T47D (cell line): Measurements from ENCODE around the gene ERO1B.

Experiments
- DNase-seq, 2 experiments: peaks; one replicate each; pipeline versions ENCODE4 v3.0.0 to v3.0.0-alpha.2; 2011 to 2012; ENCODE audit warnings: low read depth in 1 of 2, low spot score in 1 of 2
- JUND ChIP-seq: IDR thresholded peaks from 2 replicates; pipeline ENCODE4 v1.6.1; 2012; ENCODE audit warnings: low read depth
- in situ Hi-C: cut with HindIII; loops from 2 replicates; pipeline ENCODE4 v1.10.0; 2016; ENCODE audit warnings: low sequenced_read_pairs, low pct_unique_long_range_greater_than_20kb

Gene ERO1B

GRCh38 chr1:236313427-236313826, 31.7 kb upstream of the ERO1B start:
- DNase-seq, result no peak
- in situ Hi-C loops, result no loop called here
- TF ChIP-seq JUND, result no peak

- TF ChIP-seq JUND, result no peak
- DNase-seq, result no peak
- in situ Hi-C loops, result no loop called here
These were observed 29.3 kb upstream of the ERO1B start for GRCh38 chr1:236311040-236311439.

GRCh38 chr1:236308827-236309226, 27.1 kb upstream of the ERO1B start:
- in situ Hi-C loops, result no loop called here
- no peak for DNase-seq
- TF ChIP-seq JUND, result no peak

- TF ChIP-seq JUND, result no peak
- DNase-seq, result no peak
- in situ Hi-C loops, result no loop called here
These were observed 25.7 kb upstream of the ERO1B start for GRCh38 chr1:236307435-236307834.

- DNase-seq, result no peak
- in situ Hi-C loops, result no loop called here
- TF ChIP-seq JUND, result no peak
These were observed 22.9 kb upstream of the ERO1B start for GRCh38 chr1:236304682-236305081.

- in situ Hi-C loops, result no loop called here
- no peak for TF ChIP-seq JUND
- peak in 1 of 2 experiments; percentile 26 for DNase-seq
These were observed 21.9 kb upstream of the ERO1B start for GRCh38 chr1:236303675-236304074.

- in situ Hi-C loops, result no loop called here
- no peak for TF ChIP-seq JUND
These were observed 21.2 kb upstream of the ERO1B start for GRCh38 chr1:236302941-236303340.

GRCh38 chr1:236301958-236302335, 20.2 kb upstream of the ERO1B start:
- in situ Hi-C loops, result no loop called here
- TF ChIP-seq JUND, result no peak
- DNase-seq, result peak in 1 of 2 experiments; percentile 60

More at GRCh38 chr1:236302941-236303340, 21.2 kb upstream of the ERO1B start:
- DNase-seq, result no peak

GRCh38 chr1:236301080-236301957, 19.6 kb upstream of the ERO1B start:
- in situ Hi-C loops, result no loop called here
- peak in 1 of 2 experiments; percentile 33 for DNase-seq
- TF ChIP-seq JUND, result no peak

GRCh38 chr1:236297161-236297560, 15.4 kb upstream of the ERO1B start:
- no peak for DNase-seq
- no peak for TF ChIP-seq JUND
- in situ Hi-C loops, result no loop called here

- in situ Hi-C loops, result no loop called here
- no peak for TF ChIP-seq JUND
- DNase-seq, result no peak
These were observed 10.7 kb upstream of the ERO1B start for GRCh38 chr1:236292425-236292824.

GRCh38 chr1:236289492-236290131, 7.9 kb upstream of the ERO1B start:
- in situ Hi-C loops, result no loop called here
- TF ChIP-seq JUND, result no peak
- DNase-seq, result peak in 1 of 2 experiments; percentile 63

GRCh38 chr1:236288620-236288976, 6.8 kb upstream of the ERO1B start:
- in situ Hi-C loops, result no loop called here
- peak in 1 of 2 experiments; percentile 37 for DNase-seq
- TF ChIP-seq JUND, result no peak
